HuH-7.5 (cell line): ENCODE data around the gene ZNF215.
"Not testable (repeated sequence)": the region's sequence is repeated elsewhere in the genome, so short reads cannot be mapped to it uniquely, and the experiment has no call there.

Experiments used
- DNase-seq: peaks from one replicate; pipeline ENCODE4 v3.0.0; 2011; ENCODE audit warnings: low spot score

The ZNF215 gene

DNA sequence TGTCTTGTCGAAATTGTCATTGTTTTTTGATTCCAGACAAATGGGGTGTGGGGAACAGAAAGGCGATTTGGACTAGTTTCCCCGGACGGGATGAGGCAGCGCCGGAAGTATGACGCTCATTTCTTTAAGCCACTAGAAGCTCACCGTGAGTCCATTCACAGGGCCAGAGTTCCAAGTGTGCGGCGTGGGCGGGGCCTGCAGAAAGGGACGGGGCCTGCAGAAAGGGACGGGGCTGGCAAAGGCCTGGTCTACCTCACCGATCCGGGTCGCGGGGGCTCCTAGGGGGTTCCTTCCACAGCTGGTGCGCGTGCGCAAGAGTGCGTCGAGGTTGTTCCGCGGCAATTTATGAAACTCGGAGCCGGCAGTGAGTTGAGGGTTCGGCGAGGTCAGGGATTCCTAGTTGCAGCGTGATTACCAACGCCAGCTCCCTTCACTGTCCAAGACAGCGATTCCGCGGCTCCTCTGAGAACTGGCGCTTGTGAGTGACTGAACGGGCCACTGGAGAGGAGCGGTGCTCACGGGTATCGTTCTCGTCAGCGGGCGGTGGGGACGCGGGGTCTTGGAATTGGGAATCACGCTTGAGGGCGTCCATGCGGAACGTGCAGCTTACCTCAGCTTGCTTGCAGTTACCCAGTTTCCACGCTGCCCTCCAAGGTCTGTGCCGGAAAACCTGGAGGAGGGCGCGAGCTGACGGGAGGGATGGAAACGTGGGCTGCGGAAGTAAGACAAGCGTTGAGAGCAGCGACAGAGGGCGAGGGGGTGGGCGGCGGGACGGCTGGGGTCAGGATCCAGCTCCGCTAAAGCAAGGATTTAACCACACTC, at the start of gene ZNF215:
Gene ZNF215, plus strand, starts transcription at position 219 of the 822 bp plus-strand sequence. CDS start 5,847 bp downstream, outside the sequence.
- DNase-seq = peak; percentile 45

DNA sequence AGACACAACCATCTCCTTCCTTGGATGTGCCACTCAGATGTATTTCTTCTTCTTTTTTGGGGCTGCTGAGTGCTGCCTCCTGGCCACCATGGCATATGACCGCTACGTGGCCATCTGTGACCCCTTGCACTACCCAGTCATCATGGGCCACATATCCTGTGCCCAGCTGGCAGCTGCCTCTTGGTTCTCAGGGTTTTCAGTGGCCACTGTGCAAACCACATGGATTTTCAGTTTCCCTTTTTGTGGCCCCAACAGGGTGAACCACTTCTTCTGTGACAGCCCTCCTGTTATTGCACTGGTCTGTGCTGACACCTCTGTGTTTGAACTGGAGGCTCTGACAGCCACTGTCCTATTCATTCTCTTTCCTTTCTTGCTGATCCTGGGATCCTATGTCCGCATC, 49.3 kb upstream of the ZNF215 start:
- no peak for DNase-seq

DNA sequence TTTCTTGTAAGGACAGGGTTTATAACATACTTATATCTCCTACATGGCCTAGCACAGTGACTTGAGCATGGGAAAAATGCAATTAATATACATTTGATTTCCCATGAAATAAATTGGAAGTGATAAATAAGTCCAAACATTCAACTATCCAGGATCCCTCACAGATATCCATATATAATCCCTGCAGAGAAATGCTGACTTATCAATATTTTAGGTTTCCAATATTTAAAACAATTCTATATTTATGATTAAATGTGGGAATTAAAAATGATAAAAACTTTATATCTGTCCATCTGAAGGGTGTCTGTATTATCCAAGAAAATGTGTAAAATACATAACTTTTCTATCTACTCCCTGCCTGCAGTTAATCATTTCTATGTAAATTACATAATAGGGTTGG, 43.5 kb upstream of the ZNF215 start:
- no peak for DNase-seq

DNA sequence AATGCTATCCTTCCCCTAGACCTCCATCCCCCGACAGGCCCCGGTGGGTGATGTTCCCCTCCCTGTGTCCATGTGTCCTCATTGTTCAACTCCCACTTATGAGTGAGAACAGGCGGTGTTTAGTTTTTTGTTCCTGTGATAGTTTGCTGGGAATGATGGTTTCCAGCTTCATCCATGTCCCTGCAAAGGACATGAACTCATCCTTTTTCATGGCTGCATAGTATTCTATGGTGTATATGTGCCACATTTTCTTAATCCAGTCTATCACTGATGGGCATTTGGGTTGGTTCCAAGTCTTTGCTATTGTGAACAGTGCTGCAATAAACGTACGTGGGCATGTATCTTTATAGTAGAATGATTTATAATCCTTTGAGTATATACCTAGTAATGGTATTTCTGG, 38.5 kb upstream of the ZNF215 start:
- DNase-seq = not testable (repeated sequence)

DNA sequence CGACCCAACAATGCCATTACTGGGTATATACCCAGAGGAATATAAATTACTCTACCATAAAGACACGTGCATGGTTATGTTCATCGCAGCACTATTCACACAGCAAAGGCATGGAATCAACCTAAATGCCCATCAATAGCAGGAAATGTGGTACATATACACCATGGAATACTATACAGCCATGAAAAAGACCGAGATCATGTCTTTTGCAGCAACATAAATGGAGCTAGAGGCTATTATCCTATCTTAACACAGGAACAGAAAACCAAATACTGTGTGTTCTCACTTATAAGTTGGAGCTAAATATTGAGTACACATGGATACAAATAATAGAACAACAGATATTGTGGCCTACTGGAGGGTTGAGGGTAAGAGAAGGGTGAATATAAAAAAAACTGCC, 37.4 kb upstream of the ZNF215 start:
- no peak for DNase-seq

DNA sequence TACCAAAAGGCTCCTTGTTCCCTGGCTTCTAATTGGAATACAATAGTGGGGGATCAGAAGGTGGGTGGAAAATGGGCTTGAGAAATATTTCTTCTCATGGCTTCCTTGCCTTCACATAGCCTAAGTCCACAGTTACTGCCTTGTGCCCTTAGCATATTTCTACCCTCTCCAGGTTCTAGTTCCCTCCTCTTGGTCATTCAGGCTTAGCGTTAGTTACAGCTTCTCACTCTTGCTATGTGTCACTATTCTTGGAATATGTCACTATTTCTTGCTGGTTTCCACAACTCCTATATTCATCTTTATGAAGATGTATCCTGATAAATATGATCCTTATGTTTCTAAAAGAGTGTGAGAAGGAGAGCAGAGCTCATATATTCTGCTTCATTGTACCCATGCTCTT, 36.4 kb upstream of the ZNF215 start:
- no peak for DNase-seq

DNA sequence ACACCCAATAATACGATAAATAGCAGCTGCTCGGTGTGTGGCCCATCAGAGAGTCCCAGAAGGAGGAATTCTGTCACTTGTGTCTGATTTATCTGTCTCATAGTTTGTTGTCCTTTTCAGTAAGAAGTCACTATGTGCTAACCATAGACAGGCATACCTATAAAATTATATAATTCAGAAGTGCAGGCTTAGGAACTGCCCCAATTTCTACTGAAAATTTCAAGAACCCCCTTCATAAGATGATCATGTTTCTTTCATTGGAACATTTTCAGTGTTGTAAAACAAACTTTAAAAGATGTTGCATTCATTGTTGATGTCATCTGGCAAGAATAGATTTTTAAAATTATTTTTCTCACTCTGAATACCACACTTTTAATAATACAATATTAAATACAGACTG, 33.8 kb upstream of the ZNF215 start, which contains the start of gene OR2D2:
Gene OR2D2, minus strand, starts transcription at position 101 of the 400 bp plus-strand sequence. Its CDS starts 0 bp downstream, at position 101.
- no peak for DNase-seq

DNA sequence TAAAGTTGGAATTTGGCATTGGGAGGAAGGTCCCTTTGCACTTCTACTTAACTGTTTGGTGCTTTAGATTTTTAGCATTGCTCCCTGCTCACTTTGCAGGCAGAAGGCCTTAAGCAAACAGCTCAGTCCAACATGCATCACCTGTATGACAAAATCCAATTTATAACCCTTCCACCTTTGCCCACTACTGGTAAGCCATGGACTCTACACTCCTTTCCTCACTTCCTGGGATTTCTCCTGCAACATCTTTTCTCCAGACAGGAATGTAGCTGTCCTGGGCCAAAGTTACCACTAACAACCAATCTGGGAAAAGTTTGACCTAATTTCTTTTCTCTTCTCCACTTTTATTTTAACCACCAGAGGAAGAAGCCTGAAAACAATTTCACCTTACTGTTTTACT, 32.1 kb upstream of the ZNF215 start:
- no peak for DNase-seq

DNA sequence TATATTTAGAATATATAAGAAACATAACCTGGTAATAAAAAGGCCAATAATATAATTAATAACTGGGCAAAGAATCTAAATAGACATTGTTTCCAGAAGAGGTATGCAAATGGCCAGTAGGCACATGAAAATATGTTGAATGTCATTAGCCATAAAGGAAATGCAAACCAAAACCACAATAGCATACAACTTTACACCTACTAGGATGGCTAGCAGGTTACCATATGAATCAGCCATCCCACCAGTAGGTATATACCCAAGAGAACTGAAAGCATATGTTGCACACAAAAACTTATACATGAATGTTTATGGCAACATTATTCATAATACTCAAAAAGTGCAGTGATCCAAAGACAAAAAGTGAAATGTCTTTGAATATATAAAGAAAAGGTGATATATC, 31.2 kb upstream of the ZNF215 start:
- no peak for DNase-seq

DNA sequence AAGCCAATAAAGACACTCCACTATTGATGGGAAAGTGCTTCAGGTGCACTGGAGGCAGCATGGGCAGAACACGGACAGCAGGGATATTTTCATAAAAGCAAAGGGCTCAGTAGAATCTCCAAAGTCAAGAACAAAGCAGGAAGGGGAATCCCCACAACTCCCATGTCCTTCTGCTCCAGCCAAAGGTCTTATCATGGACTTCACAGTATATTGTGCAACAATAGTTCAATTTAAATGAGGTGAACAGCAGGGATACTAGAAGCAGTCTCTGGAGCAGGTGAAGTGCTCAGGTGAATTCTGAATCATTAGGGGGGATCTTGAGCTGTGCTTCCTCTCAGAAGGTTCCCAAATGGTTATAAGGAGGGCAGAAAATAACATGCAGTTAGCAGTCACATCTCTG, 27.3 kb upstream of the ZNF215 start:
- no peak for DNase-seq

DNA sequence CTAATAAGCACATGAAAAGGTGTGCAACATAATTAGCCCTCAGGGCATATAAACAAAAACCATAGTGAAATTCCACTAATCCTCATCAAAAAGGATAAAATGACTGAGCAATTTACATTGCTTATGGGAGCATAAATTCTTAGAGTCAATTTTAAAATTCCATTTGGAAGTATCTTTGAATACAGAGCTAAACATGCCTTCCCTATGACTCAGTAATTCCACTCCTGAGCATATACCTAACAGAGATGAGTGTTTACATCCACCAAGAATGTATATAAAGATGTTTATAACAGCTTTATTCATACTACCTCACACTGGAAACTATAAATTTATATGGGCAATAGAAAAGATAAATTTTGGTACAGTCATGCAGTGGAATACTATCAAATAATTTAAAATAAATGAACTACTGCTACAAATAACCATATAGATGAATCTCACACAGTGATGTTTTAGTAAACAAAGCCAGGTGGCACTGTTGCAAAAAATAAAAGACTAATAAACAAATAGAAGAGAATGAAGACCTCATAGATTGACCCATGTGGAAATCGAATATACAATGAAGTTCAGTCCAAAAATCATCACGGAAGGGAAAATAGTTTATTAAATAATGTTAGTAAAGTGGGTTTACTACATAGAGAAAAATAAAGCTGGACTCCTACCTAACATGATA, 25.8 kb upstream of the ZNF215 start:
- no peak for DNase-seq

DNA sequence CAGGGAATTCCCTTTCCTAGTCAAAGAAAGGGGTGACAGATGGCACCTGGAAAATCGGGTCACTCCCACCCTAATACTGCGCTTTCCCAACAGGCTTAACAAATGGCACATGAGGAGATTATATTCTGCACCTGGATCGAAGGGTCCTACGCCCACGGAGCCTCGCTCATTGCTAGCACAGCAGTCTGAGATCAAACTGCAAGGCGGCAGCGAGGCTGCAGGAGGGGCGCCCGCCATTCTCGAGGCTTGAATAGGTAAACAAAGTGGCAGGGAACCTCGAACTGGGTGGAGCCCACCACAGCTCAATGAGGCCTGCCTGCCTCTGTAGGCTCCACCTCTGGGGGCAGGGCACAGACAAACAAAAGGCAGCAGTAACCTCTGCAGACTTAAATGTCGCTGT, 21.4 kb upstream of the ZNF215 start:
- DNase-seq = not testable (repeated sequence)

DNA sequence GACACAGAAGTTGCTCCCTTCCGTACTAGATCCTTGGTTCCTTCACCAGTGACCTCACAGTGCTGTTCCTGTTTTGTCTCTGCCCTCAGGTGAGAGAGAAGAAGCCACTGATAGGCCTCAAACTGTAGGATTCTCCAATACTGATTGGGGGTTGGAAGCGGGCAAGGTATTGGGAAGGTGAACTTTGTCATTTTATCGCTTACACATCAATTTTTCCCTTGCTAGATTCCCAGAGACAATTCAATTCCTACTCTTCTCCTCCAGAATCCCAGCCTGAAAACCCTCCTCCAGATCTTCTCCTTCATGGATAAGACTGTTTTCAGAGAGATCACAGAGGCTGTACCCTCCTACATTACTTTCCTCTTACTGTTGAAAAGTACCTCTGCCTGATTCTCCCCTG, 14.8 kb upstream of the ZNF215 start:
- no peak for DNase-seq

DNA sequence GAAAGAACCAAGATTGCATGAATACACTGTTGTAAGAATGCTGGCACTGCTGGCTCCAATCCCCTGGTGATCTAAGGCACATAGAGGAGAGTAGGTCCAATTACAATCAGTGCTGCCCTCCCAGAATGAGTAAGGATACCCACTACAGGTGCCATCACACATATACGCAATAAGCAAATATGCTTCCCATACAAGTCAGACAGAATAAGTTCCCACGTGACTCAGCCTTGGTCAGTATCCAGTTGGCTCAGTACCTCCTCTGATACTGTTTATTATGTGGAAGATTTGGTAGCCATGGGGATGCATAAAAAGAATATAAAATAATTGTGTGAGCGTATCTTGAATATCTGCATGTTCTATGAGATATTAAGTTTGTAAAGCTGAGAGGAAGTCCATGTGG, 14.3 kb upstream of the ZNF215 start:
- DNase-seq = no peak

DNA sequence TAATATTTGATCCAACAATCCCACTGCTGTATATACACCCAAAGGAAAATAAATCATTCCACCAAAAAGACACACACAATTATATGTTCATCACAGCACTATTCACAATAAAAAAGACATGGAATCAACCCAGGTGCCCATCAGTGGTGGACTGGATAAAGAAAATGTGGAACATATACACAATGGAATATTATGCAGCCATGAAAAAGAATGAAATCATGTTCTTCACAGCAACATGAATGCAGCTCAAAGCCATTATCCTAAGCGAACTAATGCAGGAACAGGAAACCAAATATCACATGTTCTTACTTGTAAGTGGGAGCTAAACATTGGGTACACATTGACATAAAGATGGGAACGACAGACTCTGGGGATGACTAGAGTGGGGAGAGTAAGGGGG, 6.5 kb upstream of the ZNF215 start:
- no peak for DNase-seq

DNA sequence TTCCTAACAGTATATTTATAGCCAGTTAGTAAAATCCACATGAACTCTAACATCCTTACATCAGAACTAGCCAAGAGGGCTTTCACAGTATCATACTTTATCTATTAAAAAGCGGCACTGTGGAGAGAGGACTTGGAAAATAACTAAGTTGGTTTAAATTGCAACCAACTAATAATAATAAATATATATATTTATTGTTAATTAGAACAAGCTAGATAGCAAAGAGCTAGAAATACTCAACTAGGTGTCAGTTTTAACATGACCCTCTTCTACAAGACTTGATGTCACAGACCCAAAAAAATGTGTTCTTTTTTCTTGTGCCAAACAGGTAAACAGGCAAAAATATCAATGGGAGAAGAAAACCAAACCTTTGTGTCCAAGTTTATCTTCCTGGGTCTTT, 5.5 kb upstream of the ZNF215 start, which contains the start of gene OR2D3:
Gene OR2D3, plus strand, starts transcription at position 301 of the 400 bp plus-strand sequence. Its CDS starts 0 bp downstream, at position 301.
- DNase-seq = no peak

DNA sequence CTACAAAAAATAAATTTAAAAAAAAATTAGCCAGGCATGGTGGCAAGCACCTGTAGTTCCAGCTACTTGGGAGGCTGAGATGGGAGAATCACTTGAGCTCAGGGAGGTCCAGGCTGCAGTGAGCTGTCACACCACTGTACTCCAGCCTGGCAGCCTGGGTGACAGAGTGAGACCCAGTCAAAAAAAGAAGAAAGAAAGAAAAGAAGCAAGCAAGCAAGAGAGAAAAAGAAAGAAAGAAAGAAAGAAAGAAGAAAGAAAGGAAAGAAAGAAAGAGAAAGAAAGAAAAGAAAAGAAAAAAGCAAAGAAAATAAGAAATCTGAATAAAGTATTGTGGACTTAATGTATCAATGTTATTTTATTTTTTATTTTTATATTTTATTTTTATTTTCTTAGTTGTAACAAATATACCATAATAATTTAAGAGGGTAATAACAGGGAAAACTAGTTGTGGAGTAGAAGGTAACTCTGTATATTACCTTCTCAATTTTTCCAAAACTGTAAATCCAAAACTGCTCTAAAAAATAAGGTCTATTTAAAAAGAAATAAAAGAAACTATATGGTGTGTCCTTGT, 1.1 kb upstream of the ZNF215 start:
- no peak for DNase-seq

DNA sequence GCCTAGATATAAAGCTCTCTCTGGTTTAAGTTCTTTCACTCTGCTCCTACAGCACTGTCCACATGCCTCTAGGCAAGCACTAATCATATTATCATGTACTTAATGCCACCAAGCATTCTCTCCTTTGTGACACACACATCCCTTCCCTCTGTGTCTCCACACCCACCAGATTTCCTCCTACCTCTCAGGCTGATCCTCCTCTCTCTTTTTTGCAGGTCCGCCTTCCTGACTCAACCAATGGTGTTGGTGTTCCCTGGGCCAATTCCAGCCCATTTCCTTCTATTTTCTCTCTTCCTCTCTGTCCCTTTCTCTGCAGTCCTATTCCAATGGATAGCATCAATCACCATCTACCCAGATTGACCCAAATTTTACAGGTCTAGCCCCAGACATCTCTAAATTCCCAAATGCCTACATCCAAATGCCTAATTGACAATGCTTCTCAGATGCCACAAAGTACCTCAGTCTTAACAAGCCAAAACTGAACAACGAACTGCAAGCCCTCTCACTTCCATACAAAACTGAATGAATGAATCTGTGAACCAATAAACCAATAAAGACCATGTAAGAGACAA, 504 bp upstream of the ZNF215 start:
- DNase-seq = no peak

DNA sequence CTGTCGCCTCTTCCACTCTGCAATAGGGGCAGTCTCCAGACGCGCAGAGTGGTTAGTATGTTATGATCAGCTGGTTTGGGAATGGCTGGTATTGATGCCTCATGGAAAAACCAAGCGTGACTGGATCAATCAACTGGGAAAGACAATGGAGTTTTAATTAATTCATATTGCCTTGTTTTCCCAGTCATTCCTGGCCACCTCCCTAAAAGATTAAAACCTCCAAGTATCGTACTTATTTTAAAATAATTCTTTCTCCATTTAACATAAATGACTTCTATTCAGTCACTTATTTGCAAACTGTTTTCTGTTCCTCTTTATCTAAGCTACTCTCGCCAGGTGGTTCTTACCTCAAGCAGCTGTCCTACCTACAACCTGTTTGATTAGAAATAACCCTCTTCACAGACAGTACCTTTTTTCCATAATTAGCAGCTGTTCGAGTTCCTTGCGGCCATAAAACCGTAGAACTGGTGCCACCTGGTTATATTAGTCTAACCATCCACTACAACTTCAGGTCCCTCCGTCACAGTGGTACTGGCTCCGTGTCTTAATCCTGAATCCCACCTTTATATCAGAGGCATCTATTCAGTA, 898 bp downstream of the ZNF215 start:
- no peak for DNase-seq

DNA sequence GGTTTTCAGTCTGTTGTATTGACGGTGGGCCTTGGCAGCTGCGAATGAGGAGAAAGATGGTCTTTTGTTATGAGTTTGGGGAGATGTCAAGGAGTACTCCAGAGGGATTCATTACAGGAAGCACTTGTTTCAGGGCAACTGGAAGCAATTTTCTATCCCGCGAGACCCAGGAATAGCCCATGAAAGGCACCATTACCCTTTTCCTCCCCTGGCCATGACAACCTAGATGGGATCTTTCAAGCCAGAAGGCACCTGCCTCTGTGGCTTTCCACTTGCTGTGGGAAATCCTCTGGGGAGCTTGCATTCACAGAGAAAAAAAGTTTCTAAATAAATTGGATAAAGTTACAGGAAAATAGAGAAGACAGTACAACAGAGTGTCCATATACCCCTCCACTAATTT, 2.7 kb downstream of the ZNF215 start:
- DNase-seq = no peak

DNA sequence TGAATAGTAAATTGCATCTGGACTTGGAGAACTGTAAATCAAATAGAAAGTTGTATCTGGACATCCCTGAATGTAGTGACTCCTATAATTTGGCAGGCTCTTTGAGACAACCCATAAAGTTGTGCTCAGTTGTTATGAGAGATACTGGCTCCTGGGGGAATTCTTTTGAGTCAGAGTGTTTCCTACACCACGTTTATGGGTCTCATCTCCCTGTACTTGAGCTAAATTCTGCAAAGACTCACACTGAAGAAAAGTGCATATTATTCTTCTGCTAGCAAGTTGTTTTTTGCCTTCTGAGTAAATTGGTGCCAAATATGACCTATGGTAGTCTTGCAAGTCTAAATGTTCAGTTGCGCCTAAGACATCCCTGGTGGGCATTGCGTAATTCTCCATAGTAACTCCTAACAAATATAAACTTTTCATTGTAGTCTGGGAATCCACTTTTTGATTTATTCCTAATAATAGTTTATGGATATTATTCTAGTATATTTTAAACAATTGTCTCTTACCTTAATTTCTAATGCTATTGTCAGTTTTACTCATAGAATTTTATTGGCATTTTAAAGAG, 5.0 kb downstream of the ZNF215 start:
- no peak for DNase-seq

DNA sequence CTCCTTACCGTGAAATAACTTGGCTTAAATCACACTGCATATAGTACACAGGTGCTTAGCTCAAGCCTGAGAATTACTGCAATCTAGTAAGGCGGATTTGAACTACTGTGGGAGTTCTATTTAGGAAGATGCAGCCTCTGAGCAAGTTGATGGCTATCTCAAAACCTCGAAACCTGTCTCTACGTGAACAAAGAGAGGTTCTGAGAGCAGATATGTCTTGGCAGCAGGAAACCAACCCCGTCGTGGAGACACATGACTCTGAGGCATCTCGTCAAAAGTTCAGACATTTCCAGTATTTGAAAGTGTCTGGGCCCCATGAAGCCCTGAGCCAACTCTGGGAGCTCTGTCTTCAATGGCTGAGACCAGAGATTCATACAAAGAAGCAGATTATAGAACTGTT, 5.9 kb downstream of the ZNF215 start:
- DNase-seq = no peak
